Activated CD8-positive, alpha-beta T cell treated with anti-CD3 and anti-CD28 coated beads for 36 hours (primary cell): Measurements from ENCODE around the gene RAB7B. TPM values are rescaled to one million over a fixed set of nuclear protein-coding genes. Genes with fewer than 3 reads are reported as not detected.

Experiments
- ATAC-seq: fragments of 200-7000 bp; cut with Tn5 transposase; one replicate; pipeline ENCODE4 v1.10.0; 2021; ENCODE audit warnings: mild to moderate bottlenecking, moderate library complexity
- CTCF ChIA-PET: fragments of 350-600 bp; sonication (Branson Sonifier 250); formaldehyde crosslinking; loops from one replicate; lab custom pipeline; 2021; ENCODE audit warnings: antibody characterized with exemption; lab: Charles Lee
- POLR2A ChIA-PET: fragments of 350-600 bp; sonication (Branson Sonifier 250); formaldehyde crosslinking; loops from one replicate; lab custom pipeline; 2021; ENCODE audit warnings: antibody characterized with exemption; lab: Charles Lee
- DNase-seq: peaks from one replicate; pipeline ENCODE4 v3.0.0-alpha.2; 2020
- H3K27ac Mint-ChIP-seq: one replicate; pipeline ENCODE4 v1.8.0; 2021; ENCODE audit warnings: mild to moderate bottlenecking, mixed read lengths
- H3K27me3 Mint-ChIP-seq: one replicate; pipeline ENCODE4 v1.8.0; 2021; ENCODE audit warnings: mixed read lengths
- H3K36me3 Mint-ChIP-seq: one replicate; pipeline ENCODE4 v1.8.0; 2021; ENCODE audit warnings: low read depth, mixed read lengths
- H3K4me1 Mint-ChIP-seq: one replicate; pipeline ENCODE4 v1.8.0; 2021; ENCODE audit warnings: low read depth, mixed read lengths
- H3K4me3 Mint-ChIP-seq: one replicate; pipeline ENCODE4 v1.8.0; 2021; ENCODE audit warnings: mild to moderate bottlenecking, moderate library complexity, mixed read lengths
- H3K9me3 Mint-ChIP-seq: one replicate; pipeline ENCODE4 v1.8.0; 2021; ENCODE audit warnings: mixed read lengths
- CTCF ChIP-seq: fragments of 200-600 bp; IDR thresholded peaks from one replicate; pipeline ENCODE4 v1.8.0; 2022; ENCODE audit warnings: antibody characterized with exemption, mild to moderate bottlenecking
- intact Hi-C: fragments of 100-400 bp; cut with micrococcal nuclease; formaldehyde crosslinking; loops from one replicate; pipeline ENCODE4 v1.10.0; 2022
- total RNA-seq, 2 experiments: library from RNA; stranded (reverse); gene quantifications; one replicate each; pipeline ENCODE4 v1.2.3, GENCODE V29; 2021

The RAB7B gene
- total RNA-seq, 2 experiments from 2014 or later = not detected

GRCh38 chr1:205942631-205943159 is 60.5 kb downstream of the RAB7B start:
- no peak overlapping the region for H3K4me3 Mint-ChIP-seq
- no peak for TF ChIP-seq CTCF
- peaks cover 12% of the 10 kb centered on the region for H3K27me3 Mint-ChIP-seq
- ChIA-PET POLR2A (interaction anchor here (1.3 to 1.4 kb wide), 2 partner anchors 10 to 19 kb away, joined by 3 to 4 read pairs; no protein-coding TSS in a partner anchor), CTCF (interaction anchor here (1.1 to 5.6 kb wide), 2 partner anchors 24 to 34 kb away, joined by 5 to 26 read pairs; no protein-coding TSS in a partner anchor)
- H3K27ac Mint-ChIP-seq = no peak overlapping the region
- H3K9me3 Mint-ChIP-seq = no peaks in the 10 kb centered on the region
- no peaks in the 10 kb centered on the region for H3K36me3 Mint-ChIP-seq
- intact Hi-C loops = no loop called here
- DNase-seq (no peak), ATAC-seq (no peak)
- no peaks in the 10 kb centered on the region for H3K4me1 Mint-ChIP-seq

- Mint-ChIP-seq H3K27me3 (peaks cover 14% of the 10 kb centered on the region), H3K9me3 (no peaks in the 10 kb centered on the region), H3K27ac (no peak overlapping the region), H3K4me1 (no peaks in the 10 kb centered on the region), H3K4me3 (no peak overlapping the region), H3K36me3 (no peaks in the 10 kb centered on the region)
- DNase-seq (no peak), ATAC-seq (no peak)
- no peak for TF ChIP-seq CTCF
- CTCF ChIA-PET = interaction anchor here (0.7 to 1.0 kb wide), 4 partner anchors 10 to 146 kb away, joined by 3 to 4 read pairs (median 3); no protein-coding TSS in a partner anchor
- POLR2A ChIA-PET = no interaction called here
- intact Hi-C loops = no loop called here
Observed at GRCh38 chr1:205940710-205941109, 62.5 kb downstream of the RAB7B start.

GRCh38 chr1:205939690-205940330 is 63.4 kb downstream of the RAB7B start:
- no peaks in the 10 kb centered on the region for H3K9me3 Mint-ChIP-seq
- DNase-seq = peak; percentile 37
- peak; percentile 67 for ATAC-seq
- intact Hi-C loops = no loop called here
- no peak for TF ChIP-seq CTCF
- peaks cover 14% of the 10 kb centered on the region for H3K27me3 Mint-ChIP-seq
- no peaks in the 10 kb centered on the region for H3K36me3 Mint-ChIP-seq
- ChIA-PET POLR2A (no interaction called here), CTCF (interaction anchor here (0.9 to 1.2 kb wide), 3 partner anchors 9 to 281 kb away, joined by 3 to 4 read pairs (median 3); no protein-coding TSS in a partner anchor)
- no peak overlapping the region for H3K27ac Mint-ChIP-seq
- H3K4me3 Mint-ChIP-seq = no peak overlapping the region
- no peaks in the 10 kb centered on the region for H3K4me1 Mint-ChIP-seq

GRCh38 chr1:205938682-205939081 is 64.5 kb downstream of the RAB7B start:
- ChIA-PET CTCF (interaction anchor here (0.7 to 1.2 kb wide), 2 partner anchors 20 to 280 kb away, joined by 3 read pairs; no protein-coding TSS in a partner anchor), POLR2A (no interaction called here)
- TF ChIP-seq CTCF = no peak
- no peaks in the 10 kb centered on the region for H3K36me3 Mint-ChIP-seq
- no peak for DNase-seq
- H3K9me3 Mint-ChIP-seq = no peaks in the 10 kb centered on the region
- H3K27ac Mint-ChIP-seq = no peak overlapping the region
- no peak for ATAC-seq
- no peaks in the 10 kb centered on the region for H3K4me1 Mint-ChIP-seq
- no peak overlapping the region for H3K4me3 Mint-ChIP-seq
- H3K27me3 Mint-ChIP-seq = peaks cover 16% of the 10 kb centered on the region
- intact Hi-C loops = no loop called here
